ENCODE data around the gene KCNF1. TPM values are rescaled to one million over a fixed set of nuclear protein-coding genes. Genes with fewer than 3 reads are reported as not detected.

The KCNF1 gene, protein sequence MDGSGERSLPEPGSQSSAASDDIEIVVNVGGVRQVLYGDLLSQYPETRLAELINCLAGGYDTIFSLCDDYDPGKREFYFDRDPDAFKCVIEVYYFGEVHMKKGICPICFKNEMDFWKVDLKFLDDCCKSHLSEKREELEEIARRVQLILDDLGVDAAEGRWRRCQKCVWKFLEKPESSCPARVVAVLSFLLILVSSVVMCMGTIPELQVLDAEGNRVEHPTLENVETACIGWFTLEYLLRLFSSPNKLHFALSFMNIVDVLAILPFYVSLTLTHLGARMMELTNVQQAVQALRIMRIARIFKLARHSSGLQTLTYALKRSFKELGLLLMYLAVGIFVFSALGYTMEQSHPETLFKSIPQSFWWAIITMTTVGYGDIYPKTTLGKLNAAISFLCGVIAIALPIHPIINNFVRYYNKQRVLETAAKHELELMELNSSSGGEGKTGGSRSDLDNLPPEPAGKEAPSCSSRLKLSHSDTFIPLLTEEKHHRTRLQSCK
- total RNA-seq (1.3 and 1.4 TPM in 2 replicates), polyA plus RNA-seq (0.75 and 1.9 TPM in 2 replicates)

DNA sequence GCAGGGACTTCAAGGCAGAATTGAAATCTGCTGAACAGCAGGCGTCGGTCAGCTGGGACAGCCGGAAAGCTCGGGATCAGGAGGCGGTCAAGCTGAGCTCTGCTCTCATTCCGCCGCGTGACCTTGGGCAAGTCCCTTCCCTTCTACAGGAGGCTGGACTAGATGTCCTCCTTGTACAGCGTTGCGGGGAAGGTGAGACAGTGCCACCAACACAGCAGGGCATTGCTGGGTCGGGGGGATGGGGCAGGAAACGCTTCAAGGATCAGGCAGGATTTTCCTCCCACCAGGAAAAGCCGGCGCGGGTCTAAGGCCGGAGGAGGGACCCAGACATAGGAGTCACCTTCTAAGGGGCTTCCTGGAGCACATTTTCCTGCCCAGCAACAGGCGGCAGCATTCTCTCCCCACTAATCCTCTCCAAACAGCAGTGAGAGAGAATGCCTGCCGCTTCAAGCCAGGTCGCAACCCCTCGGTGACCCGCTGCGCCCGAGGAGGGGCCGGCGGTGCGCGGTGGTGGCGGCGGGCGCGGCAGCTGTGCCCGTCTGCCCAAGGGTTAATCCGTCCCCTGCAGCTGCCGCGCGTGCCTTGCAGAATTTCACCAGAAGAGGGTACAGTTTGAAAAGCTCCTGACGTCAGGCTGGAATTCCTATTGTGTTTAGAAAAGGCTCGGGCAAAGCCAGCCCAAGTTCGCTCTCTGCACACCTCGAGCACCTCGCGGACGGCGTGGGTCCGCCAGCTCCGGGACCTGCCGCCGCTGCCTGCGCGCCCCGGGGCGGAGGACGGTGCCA lies at the start of gene KCNF1:
KCNF1 (plus strand) TSS at position 644 of the 785 bp plus-strand sequence. CDS start 493 bp downstream, outside the sequence.
- H3K9me3 ChIP-seq (ENCODE audit: low read depth), result no peaks in the 10 kb centered on the region
- TF ChIP-seq, protein P1, sequence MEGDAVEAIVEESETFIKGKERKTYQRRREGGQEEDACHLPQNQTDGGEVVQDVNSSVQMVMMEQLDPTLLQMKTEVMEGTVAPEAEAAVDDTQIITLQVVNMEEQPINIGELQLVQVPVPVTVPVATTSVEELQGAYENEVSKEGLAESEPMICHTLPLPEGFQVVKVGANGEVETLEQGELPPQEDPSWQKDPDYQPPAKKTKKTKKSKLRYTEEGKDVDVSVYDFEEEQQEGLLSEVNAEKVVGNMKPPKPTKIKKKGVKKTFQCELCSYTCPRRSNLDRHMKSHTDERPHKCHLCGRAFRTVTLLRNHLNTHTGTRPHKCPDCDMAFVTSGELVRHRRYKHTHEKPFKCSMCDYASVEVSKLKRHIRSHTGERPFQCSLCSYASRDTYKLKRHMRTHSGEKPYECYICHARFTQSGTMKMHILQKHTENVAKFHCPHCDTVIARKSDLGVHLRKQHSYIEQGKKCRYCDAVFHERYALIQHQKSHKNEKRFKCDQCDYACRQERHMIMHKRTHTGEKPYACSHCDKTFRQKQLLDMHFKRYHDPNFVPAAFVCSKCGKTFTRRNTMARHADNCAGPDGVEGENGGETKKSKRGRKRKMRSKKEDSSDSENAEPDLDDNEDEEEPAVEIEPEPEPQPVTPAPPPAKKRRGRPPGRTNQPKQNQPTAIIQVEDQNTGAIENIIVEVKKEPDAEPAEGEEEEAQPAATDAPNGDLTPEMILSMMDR (IDR thresholded peaks at IDR 0.05; ENCODE audit: low read depth, low read length), result peak; percentile 38
- DNase-seq (ENCODE audit: low read depth in 1 of 2, low spot score in 1 of 2), result peak; percentile 69 to 72
- H3K4me1 ChIP-seq (ENCODE audit: low read depth), result no peaks in the 10 kb centered on the region
- H3K27ac ChIP-seq, result no peak within 1 kb of the TSS
- H3K27me3 ChIP-seq, result peaks cover 31% of the 10 kb centered on the region
- H3K4me3 ChIP-seq, result peak within 1 kb of the TSS; percentile 49
- no peaks in the 10 kb centered on the region for H3K36me3 ChIP-seq

DNA sequence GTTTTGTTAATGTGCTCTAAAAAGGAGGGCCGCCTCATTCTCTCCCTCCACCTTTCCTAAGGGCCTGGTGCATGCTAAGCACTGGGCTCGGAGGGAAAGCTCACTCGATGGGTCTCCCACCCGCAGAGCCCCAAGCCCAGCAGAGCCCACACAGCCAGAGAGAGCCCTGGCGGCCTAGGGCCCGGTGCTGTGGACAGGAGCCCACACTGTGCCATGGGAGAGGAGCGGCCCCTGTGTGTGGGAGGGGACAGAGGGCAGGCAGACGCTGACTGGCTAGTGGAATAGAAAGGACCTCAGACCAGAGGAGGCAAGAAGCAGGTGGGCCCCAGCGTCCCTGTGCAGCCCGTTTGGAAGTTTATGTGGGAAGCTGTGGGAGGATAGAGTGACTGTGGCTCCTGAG lies 49.4 kb upstream of the KCNF1 start:
- TF ChIP-seq, protein P1 (IDR thresholded peaks at IDR 0.05; ENCODE audit: low read depth, low read length), result no peak
- no peaks in the 10 kb centered on the region for H3K36me3 ChIP-seq
- H3K27me3 ChIP-seq, result no peaks in the 10 kb centered on the region
- H3K27ac ChIP-seq, result no peak overlapping the region
- DNase-seq (ENCODE audit: low read depth in 1 of 2, low spot score in 1 of 2), result no peak
- peaks cover 13% of the 10 kb centered on the region for H3K4me1 ChIP-seq (ENCODE audit: low read depth)
- no peaks in the 10 kb centered on the region for H3K9me3 ChIP-seq (ENCODE audit: low read depth)
- no peak overlapping the region for H3K4me3 ChIP-seq

GRCh38 chr2:10863047-10863446 lies 48.7 kb upstream of the KCNF1 start:
- Histone ChIP-seq H3K27me3 (no peaks in the 10 kb centered on the region), H3K4me3 (no peak overlapping the region), H3K9me3 (ENCODE audit: low read depth) (no peaks in the 10 kb centered on the region), H3K36me3 (no peaks in the 10 kb centered on the region), H3K4me1 (ENCODE audit: low read depth) (peaks cover 18% of the 10 kb centered on the region), H3K27ac (no peak overlapping the region)
- TF ChIP-seq, protein P1 (IDR thresholded peaks at IDR 0.05; ENCODE audit: low read depth, low read length), result no peak
- no peak for DNase-seq (ENCODE audit: low read depth in 1 of 2, low spot score in 1 of 2)

DNA sequence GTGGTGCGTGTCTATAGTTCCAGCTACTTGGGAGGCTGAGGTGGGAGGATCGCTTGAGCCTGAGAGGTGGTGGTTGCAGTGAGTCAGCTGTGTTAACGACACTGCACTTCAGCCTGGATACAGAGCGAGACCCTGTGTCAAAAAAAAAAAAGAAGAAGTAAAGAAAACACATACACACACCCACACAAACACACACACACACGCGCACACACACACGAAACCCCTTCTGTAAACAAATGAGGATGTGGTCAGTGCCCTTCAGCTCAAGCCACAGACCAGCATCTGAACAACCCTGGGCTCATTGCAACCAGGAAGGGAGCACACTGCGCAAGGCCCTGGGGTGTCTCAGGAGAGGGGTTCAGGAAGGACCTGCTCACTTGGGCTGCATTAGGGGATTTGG lies 47.9 kb upstream of the KCNF1 start:
- no peaks in the 10 kb centered on the region for H3K27me3 ChIP-seq
- H3K4me1 ChIP-seq (ENCODE audit: low read depth), result peaks cover 24% of the 10 kb centered on the region
- H3K4me3 ChIP-seq, result no peak overlapping the region
- no peaks in the 10 kb centered on the region for H3K9me3 ChIP-seq (ENCODE audit: low read depth)
- TF ChIP-seq, protein P1 (IDR thresholded peaks at IDR 0.05; ENCODE audit: low read depth, low read length), result no peak
- H3K36me3 ChIP-seq, result no peaks in the 10 kb centered on the region
- peak overlapping the region; percentile 49 for H3K27ac ChIP-seq
- DNase-seq (ENCODE audit: low read depth in 1 of 2, low spot score in 1 of 2), result no peak

GRCh38 chr2:10864251-10864650 lies 47.5 kb upstream of the KCNF1 start:
- Histone ChIP-seq H3K4me3 (no peak overlapping the region), H3K36me3 (no peaks in the 10 kb centered on the region), H3K9me3 (ENCODE audit: low read depth) (no peaks in the 10 kb centered on the region), H3K27me3 (no peaks in the 10 kb centered on the region), H3K27ac (peak overlapping the region; percentile 49), H3K4me1 (ENCODE audit: low read depth) (peaks cover 28% of the 10 kb centered on the region)
- peak in 1 of 2 donors; percentile 10 for DNase-seq (ENCODE audit: low read depth in 1 of 2, low spot score in 1 of 2)
- TF ChIP-seq, protein P1 (IDR thresholded peaks at IDR 0.05; ENCODE audit: low read depth, low read length), result no peak

All from cardiac muscle cell (in vitro differentiated cells and primary cell).